A549 treated with ZK216348 at 1 μM for 4 hours (cell line): Measurements from ENCODE around the gene USP43. TPM values are rescaled to one million over a fixed set of nuclear protein-coding genes. Genes with fewer than 3 reads are reported as not detected.

ENCODE experiments used
- total RNA-seq: library from RNA; stranded (reverse); fragments of 200-300 nt; extraction: Qiagen RNA extraction; gene quantifications from 5 replicates; pipeline ENCODE4 v1.2.3, GENCODE V29; 2022; ENCODE audit warnings: low read depth

Gene USP43
- 3.7 to 5.0 TPM (median 4.0 TPM) in 5 replicates for total RNA-seq

GRCh38 chr17:9644910-9645751, at the start of gene USP43:
USP43 (plus strand) TSS chr17:9645517; CDS start chr17:9645633, 116 bp downstream.

Other genes with a start within 250 kb of the USP43 start
- 59.4 to 118 TPM (median 60.9 TPM) in 5 replicates for gene STX8, start 69.7 kb upstream of the USP43 start, total RNA-seq
- gene CFAP52, start 68.9 kb upstream of the USP43 start, total RNA-seq = not detected in 5 replicates
- gene DHRS7C, start 146.1 kb downstream of the USP43 start, total RNA-seq = not detected in 5 replicates
- not detected in 5 replicates for gene GSG1L2, start 176.6 kb downstream of the USP43 start, total RNA-seq
- 6.4 to 16.6 TPM (median 10.3 TPM) in 5 replicates for gene GLP2R, start 180.4 kb downstream of the USP43 start, total RNA-seq